Amygdala (tissue), 56 donors: Measurements from ENCODE around the gene G6PD.
"Not testable (repeated sequence)": the region's sequence is repeated elsewhere in the genome, so short reads cannot be mapped to it uniquely, and the experiment has no call there.

Source experiments
- DNase-seq, 56 donors: peaks; one replicate each; lab custom pipeline; 2025; lab: John Stamatoyannopoulos, UW

G6PD gene

DNA sequence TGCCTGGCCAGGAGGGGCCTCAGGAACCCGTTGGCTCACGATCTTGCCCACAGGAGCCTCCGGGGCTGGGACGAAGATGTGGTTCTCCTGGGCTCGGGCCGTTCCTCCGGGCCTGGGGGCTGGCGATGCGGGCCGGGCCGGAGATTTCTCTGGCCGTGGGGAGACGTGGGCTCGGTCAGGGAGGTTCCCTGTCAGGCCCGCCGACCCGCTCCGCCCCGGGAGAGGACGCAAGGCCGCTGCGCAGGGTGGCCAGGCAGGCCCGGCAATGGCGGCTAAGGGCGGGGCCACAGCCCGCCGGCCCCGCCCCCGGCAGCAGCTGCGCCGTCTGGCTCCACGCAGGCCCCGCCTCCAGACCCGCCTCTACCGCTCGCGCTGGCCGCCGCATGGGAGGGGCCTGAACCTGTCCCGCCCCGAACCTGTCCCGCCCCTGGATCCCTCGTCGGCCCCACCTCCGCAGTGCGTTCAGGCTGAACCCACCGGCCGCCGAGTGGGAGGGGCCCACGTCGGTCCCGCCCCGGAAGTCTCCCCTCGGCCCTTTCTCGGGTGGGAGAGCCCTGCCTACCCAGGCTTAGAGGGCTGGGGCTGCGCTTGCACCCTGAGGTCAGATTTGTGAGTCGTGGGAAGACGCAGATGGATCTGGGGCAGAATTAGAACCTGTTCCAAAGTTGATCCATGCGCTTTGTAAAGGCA is 30.5 kb downstream of the G6PD start, which contains the start of gene FAM3A:
TSS of gene FAM3A (minus strand) at position 267 of the 690 bp plus-strand sequence. CDS start 460 bp downstream, outside the sequence.
- peak in 55 of 56 donors; percentile 19 to 96 (median 86) for DNase-seq

DNA sequence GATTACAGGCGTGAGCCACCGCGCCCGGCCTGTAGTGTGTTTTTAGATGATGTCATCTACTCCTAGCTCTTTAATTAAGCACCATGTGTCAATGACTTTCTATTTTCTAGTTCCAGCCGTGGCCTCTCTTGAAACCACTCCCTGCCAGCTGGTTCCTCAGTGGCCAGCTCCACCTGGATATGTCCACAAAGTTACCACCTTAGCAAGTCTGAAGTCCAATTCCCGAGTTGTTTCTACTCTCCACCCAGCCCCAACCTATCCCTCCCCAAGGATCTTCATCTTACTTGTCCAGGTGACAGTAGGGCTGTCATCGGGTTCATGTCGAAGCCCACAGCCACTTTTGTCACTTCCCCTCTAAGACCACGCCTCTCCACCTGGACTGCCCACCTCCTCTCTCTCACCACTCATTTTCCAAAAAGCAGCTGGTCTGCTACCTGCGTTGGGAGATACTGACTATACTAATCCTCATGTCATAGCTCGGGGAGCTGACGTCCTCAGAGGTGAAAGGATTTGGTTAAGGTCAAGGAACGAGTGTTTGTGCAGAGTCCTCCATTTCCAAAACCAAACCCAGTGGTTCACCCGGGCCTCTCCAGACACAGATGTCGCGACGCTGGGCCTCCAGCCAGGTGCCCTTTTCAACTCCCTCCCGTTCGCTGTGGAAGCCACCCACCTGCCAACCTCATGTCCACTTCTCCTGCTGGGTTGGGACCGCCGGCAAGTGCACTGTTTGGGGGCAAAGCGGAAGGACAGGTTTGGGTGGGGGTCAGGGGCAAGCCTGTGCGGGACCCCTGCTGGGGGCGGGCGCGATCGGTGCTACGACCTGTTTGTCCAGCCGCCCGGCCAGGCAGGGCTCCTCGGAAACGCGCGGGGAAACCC is 31.3 kb downstream of the G6PD start:
- peak in 1 of 56 donors; percentile 10 for DNase-seq

GRCh38 chrX:154513716-154514115 is 32.9 kb downstream of the G6PD start:
- DNase-seq: no peak

- no peak for DNase-seq
Observed at GRCh38 chrX:154512879-154513553, 33.6 kb downstream of the G6PD start.

DNA sequence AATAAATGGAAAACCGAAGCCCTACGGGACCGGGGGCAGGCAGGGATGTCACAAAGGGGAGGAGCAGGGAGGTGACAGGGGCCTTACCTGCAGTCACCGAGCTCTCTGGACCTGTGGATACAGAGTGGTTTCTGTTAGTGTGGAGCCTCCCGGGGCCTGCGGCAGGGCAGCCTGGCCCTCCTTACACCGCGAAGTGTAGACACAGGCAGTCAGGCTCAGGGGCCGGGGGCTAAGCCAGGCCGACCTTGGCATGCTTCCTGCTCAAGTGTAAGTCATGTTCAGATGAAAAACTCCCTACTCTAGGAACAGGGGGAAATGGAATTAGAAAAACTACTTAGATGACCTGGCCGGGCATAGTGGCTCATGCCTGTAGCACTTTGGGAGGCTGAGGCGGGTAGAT is 34.9 kb downstream of the G6PD start:
- DNase-seq: no peak

- no peak for DNase-seq
Observed at GRCh38 chrX:154509455-154509854, 37.2 kb downstream of the G6PD start.

DNA sequence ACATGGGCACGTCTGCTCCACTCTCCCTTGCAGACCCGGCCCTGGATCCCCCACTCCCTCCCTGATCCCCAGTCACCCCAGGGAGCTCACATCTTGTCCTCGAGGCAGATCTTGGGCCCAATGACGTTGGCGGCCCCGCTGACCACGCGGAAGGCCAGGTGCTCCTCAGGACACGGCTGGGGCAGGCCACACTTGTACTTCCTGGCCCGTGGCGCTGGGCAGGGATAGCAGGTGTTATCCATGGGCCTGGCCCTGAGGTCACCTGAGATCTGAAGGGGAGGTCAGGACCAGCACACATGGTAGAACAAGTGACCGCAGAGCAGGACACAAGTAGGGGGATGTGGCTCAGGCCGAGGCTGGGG is 38.3 kb downstream of the G6PD start:
- no peak for DNase-seq

DNA sequence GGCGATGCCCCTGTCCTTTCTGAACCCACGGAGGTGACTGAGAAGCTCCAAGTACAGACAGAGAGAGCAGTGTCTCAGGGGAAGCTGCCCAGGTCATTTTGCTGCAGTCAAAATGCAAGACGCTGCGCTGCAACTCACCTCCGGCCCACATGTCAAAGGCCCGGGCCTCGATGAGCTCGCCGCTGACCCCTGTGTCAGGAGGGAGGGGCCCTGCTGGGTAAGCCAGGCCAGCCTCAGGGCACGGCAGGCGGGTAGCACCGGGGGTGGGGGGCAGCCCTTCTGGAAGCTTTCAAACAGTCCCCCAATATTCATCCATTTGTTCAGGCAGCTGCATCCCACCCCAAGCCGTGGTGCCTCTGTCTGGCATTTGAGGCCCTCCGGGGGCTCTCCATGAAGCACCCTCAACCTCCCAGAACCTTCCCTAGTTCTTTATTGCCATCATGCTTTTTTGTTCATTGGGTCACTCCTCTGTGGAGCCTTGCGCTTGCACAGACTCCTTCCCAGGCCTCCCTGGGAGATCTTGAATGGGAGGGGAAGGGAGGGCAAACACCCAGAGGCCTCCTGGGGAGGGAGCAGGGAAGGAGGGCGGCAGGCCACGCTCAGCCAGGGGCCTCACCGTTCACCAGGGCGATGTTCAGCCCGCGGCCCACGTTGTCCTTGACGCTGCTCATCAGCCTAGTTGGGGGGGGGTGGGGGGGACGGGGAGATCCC is 38.8 kb downstream of the G6PD start:
- no peak for DNase-seq

DNA sequence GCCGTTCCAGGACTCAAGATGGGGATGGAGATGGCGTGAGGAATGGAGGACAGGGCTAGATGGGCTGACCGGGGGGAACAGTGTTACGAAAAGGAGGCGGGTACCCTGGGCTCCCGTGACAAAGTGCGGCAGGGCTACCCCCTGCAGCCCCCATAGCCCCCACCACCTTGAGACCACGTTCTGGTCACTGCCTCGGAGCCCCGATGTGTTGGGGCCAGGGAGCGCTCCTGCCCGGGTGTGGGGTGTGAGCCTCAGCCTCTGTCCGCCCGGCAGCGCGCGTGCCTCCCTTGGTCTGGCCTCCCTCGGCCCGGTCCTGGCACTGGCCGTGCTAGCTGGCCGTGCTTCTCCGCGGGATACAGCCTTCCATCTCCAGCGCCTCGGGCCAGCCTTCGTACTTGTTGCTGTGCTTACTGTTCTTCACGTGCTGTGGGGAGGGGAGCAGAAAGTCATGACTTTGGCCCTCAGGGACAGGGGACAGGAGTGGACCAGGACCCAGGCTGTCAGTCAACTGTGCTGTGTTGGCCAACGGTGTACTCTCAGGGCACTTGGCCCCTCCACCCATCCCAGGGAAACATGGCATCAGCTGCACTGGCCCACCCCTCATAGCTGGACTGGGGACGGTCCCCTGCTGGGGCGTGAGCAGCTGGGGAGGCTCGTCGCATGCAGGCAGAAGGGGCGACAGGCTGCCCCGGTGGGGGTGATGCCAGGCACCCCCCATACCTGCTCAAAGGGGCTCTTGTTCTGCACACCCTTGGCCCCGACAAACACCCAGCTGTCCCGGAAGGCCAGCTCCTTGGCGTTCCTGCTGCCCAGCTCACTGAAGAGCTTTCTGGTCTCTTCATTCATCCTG is 39.9 kb downstream of the G6PD start:
- peak in 1 of 56 donors; percentile 8 for DNase-seq

- no peak for DNase-seq
Observed at GRCh38 chrX:154505734-154506133, 40.9 kb downstream of the G6PD start.

- no peak for DNase-seq
Observed at GRCh38 chrX:154502989-154503388, 43.7 kb downstream of the G6PD start.

GRCh38 chrX:154502098-154502497 is 44.5 kb downstream of the G6PD start:
- no peak for DNase-seq

- DNase-seq: not testable (repeated sequence)
Observed at GRCh38 chrX:154501423-154501822, 45.2 kb downstream of the G6PD start.

DNA sequence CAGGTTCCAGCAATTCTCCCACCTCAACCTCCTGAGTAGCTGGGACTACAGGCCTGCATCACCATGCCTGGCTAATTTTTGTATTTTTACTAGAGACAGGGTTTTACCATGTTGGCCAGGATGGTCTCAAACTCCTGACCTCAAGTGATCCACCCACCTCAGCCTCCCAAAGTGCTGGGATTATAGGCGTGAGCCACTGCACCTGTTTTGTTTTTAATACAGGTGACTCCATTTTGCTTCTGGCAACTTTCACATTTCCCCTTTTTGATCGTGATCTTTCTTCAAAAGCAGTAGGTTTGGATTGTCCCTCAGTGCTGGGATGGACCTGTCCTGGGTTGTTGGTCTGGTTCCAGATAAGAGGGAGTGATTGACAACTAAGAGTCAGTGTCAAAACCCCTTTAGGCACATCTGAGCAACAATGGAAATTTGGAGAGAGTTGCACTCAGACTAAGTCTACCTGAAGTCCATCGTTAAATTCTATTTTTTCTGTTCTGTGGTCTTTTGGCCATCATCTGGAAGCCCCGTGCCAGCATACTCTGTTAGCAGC is 50.0 kb downstream of the G6PD start:
- DNase-seq: not testable (repeated sequence)

DNA sequence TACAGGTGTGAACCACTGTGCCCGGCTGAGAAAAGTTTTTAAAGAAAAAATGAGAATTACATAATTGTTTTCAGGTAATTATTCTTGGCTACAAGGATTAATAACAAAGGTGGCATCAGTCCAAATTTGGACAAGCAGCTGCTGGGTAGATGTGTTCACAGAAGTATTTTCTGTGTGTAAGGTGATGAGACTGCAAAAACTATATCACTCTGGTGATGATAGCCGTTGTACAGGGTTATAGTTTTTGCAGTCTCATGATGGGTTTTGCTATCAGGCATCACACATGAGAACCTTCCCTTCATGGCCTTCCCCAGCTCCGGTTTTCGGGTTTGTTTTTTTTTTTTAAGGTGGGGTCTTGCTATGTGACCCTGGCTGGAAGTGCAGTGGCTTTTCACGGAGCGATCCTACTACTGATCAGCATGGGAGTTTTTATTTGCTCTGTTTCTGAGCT is 51.1 kb downstream of the G6PD start:
- DNase-seq: no peak

- DNase-seq: no peak
Observed at GRCh38 chrX:154494715-154495114, 51.9 kb downstream of the G6PD start.

GRCh38 chrX:154490414-154491083 is 56.1 kb downstream of the G6PD start, which contains the start of gene SLC10A3:
SLC10A3 (minus strand) TSS chrX:154490629; CDS start chrX:154488940, 1,689 bp downstream.
- peak in 55 of 56 donors; percentile 33 to 96 (median 87) for DNase-seq

GRCh38 chrX:154490021-154490413 is 56.6 kb downstream of the G6PD start:
- DNase-seq: peak in 1 of 56 donors; percentile 43
